Adrenal gland (tissue), 12 donors: ENCODE data around the gene IGFL4. TPM values are rescaled to one million over a fixed set of nuclear protein-coding genes. Genes with fewer than 3 reads are reported as not detected.

Source experiments
- DNase-seq, 7 donors: peaks; one replicate each; pipeline ENCODE4 v3.0.0-alpha.2; 2019 to 2020
- H3K27ac ChIP-seq, 5 donors: fragments of 200-600 bp; sonication (generic) in 4 of 5; 1 replicate in 3 of 5; 2 replicates in 2 of 5; pipeline versions ENCODE4 v1.5.1 to v1.8.0; 2016 to 2020; ENCODE audit warnings: mild to moderate bottlenecking in 1 of 5
- H3K27me3 ChIP-seq: fragments of 200-600 bp; 2 replicates; pipeline ENCODE4 v1.8.0; 2021
- H3K36me3 ChIP-seq, 2 donors: fragments of 200-600 bp; replicated peaks in 1 of 2; 1 replicate in 1 of 2; 2 replicates in 1 of 2; pipeline versions ENCODE4 v1.5.1 to v1.8.0; 2018 to 2022
- H3K4me1 ChIP-seq, 2 donors: fragments of 200-600 bp; replicated peaks in 1 of 2; 1 replicate in 1 of 2; 2 replicates in 1 of 2; pipeline versions ENCODE4 v1.5.1 to v1.8.0; 2018 to 2021
- H3K4me3 ChIP-seq, 4 donors: fragments of 200-600 bp; sonication (generic) in 3 of 4; one replicate each; pipeline ENCODE4 v1.5.1; 2016 to 2018
- H3K9me3 ChIP-seq, 3 donors: fragments of 200-600 bp; sonication (generic) in 1 of 3; replicated peaks in 1 of 3; 1 replicate in 2 of 3; 2 replicates in 1 of 3; pipeline versions ENCODE4 v1.5.1 to v1.8.0; 2016 to 2021
- POLR2A ChIP-seq, 2 donors: fragments of 450-650 bp; IDR thresholded peaks; one replicate each; pipeline ENCODE4 v1.6.1; 2017; ENCODE audit warnings: antibody characterized with exemption in 2 of 2, mild to moderate bottlenecking in 2 of 2, moderate library complexity in 1 of 2
- WGBS, 4 donors: extraction: QIAGEN DNeasy Blood & Tissue Kit in 2 of 4; methylation state at CpG; one replicate each; pipeline versions ENCODE4 v1.1.5 to v1.1.7; 2013 to 2017; 5-methylcytosine and 5-hydroxymethylcytosine counted together
- intact Hi-C, 2 donors: fragments of 100-400 bp; cut with DNase I; formaldehyde crosslinking; loops; one replicate each; pipeline versions ENCODE4 v1.14.1 to v1.15.0; 2022 to 2023
- polyA plus RNA-seq, 3 donors: library from polyadenylated mRNA; stranded (reverse); fragments of 200-250 nt in 2 of 3; fragments of 350-450 nt in 1 of 3; fragmentation: Illumina TruSeq in 1 of 3; extraction: RNeasy Lipid Tissue Mini Kit (QIAGEN cat#74804) in 1 of 3; gene quantifications; one replicate each; pipeline ENCODE4 v1.2.3, GENCODE V29; 2013 to 2014
- total RNA-seq, 9 donors: library from RNA; depleted of rRNA in 4 of 9; stranded (reverse); fragments of >200 nt in 4 of 9; fragments of 120-200 nt in 1 of 9; fragmentation: NEBNext Ultra II Directional in 1 of 9; extraction: Animal tissue kit (Norgen Biotek cat#: 25700) in 1 of 9; gene quantifications; one replicate each; pipeline versions ENCODE4 v1.1.0 to v1.2.4, GENCODE V29; 2013 to 2023
- TF ChIP-seq, protein P1 (sequence below), 6 experiments: fragments of 450-650 bp in 4 of 6; fragments of 200-600 bp in 2 of 6; sonication (generic) in 1 of 6; IDR thresholded peaks; 1 replicate in 5 of 6; 2 replicates in 1 of 6; pipeline versions ENCODE4 v1.5.1 to v1.8.0; 2016 to 2021; ENCODE audit warnings: antibody characterized with exemption in 6 of 6, mild to moderate bottlenecking in 2 of 6, moderate library complexity in 1 of 6
- donor health status: healthy with polysubstance abuse.
- donor health status: Bipolar disorder and iron deficiency.
- donor health status: DM: yes; HTN: yes; CAD: no.
- donor health status: DM: no; HTN: no; CAD: no.
- donor health status: DM: no; HTN: no; CAD: no.
- donor health status: DM: yes; HTN: yes; CAD: no.

Gene IGFL4
- total and polyA plus RNA-seq, 12 donors = 0.11 to 1.7 (median 0.29) TPM; not detected in 6

DNA sequence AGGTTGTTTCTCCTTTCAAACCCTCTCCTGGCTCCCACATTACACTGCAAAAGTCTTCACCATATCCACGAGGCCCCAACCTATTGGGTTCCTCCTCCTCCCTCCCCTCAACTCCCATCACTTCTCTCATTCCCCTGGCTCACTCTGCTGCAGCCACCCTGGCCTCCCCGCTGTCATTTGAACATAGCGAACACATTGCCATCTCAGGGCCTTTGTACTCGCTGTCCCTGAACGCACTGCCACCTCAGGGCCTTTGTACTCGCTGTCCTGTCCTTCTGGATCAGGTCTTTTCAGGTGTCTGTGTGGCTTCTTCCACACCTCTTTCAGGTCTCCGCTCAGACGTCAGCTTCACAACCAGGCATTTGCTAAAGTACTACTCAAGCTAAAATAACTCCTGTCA, 43.9 kb downstream of the IGFL4 start:
- WGBS, 4 donors = 82 to 96% (median 89%) methylated on average over 8 of the region's 8 CpGs
- Histone ChIP-seq H3K9me3 (no peaks in the 10 kb centered on the region), H3K4me1 (peaks cover 3 to 14% of the 10 kb centered on the region in 2 donors), H3K4me3 (no peak overlapping the region), H3K27me3 (no peaks in the 10 kb centered on the region), H3K36me3 (no peaks in the 10 kb centered on the region), H3K27ac (no peak overlapping the region)
- TF ChIP-seq POLR2A (IDR thresholded peaks at IDR 0.05) = no peak
- TF ChIP-seq, protein P1, sequence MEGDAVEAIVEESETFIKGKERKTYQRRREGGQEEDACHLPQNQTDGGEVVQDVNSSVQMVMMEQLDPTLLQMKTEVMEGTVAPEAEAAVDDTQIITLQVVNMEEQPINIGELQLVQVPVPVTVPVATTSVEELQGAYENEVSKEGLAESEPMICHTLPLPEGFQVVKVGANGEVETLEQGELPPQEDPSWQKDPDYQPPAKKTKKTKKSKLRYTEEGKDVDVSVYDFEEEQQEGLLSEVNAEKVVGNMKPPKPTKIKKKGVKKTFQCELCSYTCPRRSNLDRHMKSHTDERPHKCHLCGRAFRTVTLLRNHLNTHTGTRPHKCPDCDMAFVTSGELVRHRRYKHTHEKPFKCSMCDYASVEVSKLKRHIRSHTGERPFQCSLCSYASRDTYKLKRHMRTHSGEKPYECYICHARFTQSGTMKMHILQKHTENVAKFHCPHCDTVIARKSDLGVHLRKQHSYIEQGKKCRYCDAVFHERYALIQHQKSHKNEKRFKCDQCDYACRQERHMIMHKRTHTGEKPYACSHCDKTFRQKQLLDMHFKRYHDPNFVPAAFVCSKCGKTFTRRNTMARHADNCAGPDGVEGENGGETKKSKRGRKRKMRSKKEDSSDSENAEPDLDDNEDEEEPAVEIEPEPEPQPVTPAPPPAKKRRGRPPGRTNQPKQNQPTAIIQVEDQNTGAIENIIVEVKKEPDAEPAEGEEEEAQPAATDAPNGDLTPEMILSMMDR (IDR thresholded peaks at IDR 0.05) = no peak
- intact Hi-C loops = no loop called here
- no peak for DNase-seq

DNA sequence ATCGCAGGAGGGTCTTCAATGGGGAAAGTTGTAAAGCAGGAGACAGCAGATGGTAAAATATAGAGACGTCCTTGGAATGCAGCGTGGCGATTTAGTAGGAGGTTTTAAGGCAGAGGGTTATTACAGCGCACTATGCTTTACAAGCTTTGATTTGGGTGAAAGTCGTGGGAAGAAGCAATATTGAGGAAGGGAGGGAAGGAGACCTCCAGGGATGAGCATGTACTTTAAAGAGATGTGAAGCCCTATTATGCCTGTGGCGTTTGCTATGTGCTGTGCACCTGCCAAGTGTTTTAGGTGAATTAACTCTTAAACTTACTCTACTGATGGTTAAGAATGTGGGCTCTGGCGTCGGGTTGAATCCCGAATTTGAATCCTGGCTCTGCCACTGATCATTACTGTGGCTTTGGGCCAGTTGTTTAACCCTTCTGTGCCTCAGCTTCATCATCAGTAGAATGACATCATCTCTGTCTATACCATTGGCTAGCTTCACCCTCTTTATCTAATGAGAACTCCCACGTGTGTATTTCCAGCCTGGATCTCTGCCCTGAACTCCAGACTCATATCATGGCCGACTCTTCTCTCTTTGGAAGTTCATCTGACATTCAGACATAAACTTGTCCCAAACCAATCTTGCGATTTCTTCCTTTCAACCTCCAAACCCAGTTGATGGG, 45.0 kb downstream of the IGFL4 start:
- Histone ChIP-seq H3K4me1 (peaks cover 3 to 14% of the 10 kb centered on the region in 2 donors), H3K27ac (peak overlapping the region in 4 of 5 donors; percentile 4 to 85 (median 76)), H3K9me3 (no peaks in the 10 kb centered on the region), H3K27me3 (no peaks in the 10 kb centered on the region), H3K36me3 (no peaks in the 10 kb centered on the region), H3K4me3 (peak overlapping the region in 3 of 4 donors; percentile 73 to 88 (median 86))
- TF ChIP-seq, protein P1 (IDR thresholded peaks at IDR 0.05) = no peak
- no peak for TF ChIP-seq POLR2A (IDR thresholded peaks at IDR 0.05)
- no peak for DNase-seq
- intact Hi-C loops = no loop called here
- WGBS, 4 donors = 11 to 15% (median 12%) methylated on average over 13 of the region's 13 CpGs

DNA sequence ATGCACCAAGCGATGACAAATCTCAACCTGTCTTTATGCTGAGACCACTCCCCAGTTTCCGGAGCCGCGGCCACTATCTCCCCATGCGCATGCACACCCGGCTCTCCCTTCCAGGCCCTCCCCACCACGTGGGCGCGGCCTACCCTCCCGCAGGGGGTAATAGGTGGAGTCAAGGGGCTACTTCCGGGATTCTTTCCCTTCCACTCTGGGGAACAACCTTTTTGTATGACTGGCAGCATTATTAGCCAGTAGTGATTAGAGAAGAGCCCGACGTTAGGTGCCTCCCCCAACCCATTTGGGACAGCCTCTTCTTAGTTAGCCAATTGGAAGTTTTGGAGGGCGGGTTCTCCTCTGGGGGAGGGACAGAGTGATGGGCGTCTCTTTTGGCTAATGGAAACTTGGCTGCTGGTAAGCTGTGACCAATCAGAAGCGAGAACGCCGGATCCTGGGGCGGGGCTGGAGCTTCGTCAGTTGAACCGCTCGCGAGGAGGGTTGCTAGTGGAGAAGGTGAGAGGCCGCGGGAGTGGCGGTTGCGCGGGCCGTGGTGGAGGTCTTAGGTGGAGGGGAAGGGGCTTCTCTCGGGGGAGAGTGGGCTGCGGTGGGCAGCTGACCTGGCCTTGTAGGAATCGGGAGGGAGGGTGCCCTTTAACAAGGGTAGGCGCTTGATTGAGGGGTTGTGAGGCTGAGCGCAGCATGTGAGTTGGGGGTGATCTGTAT, 45.6 kb downstream of the IGFL4 start, which contains the start of gene CCDC61:
Gene CCDC61 (plus strand): TSS at position 470 of the 717 bp plus-strand sequence. CDS start 7,552 bp downstream, outside the sequence.
- TF ChIP-seq, protein P1 (IDR thresholded peaks at IDR 0.05) = no peak
- TF ChIP-seq POLR2A (IDR thresholded peaks at IDR 0.05) = peak; percentile 56 to 83
- Histone ChIP-seq H3K4me3 (peak within 1 kb of the TSS in 3 of 4 donors; percentile 73 to 88 (median 86)), H3K27ac (peak within 1 kb of the TSS in 4 of 5 donors; percentile 4 to 85 (median 76)), H3K27me3 (no peaks in the 10 kb centered on the region), H3K4me1 (peaks cover 3 to 14% of the 10 kb centered on the region in 2 donors), H3K9me3 (no peaks in the 10 kb centered on the region), H3K36me3 (no peaks in the 10 kb centered on the region)
- DNase-seq = peak; percentile 95 to 99 (median 98)
- 0 to 2% (median 0%) methylated on average over 28 to 34 of the region's 34 CpGs for WGBS, 4 donors
- intact Hi-C loops = no loop called here

DNA sequence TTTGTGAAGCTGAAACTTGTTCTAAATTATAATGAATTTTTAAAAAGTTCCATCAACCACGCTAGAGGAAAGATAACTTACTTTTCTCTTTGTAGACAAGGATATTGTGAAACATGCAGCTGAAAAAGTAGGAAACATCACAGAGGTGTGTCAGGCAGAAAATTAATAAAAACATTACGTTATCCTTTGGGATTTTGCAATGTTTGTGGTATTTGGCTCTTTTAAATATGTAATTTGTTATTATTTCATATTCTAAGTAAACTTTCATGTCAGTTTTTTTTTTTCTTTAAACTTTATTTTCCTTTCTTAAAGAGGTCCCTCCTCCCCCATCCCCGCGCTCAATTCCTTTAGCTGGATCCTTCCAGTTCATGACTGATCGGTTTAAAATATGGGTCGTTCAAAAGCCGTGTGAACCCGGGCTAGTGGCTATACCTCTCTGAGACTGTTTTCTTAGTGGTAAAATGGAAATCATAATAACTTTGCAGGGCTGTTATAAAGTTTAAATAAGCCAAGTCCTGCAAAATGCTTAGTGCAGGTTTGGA, 46.3 kb downstream of the IGFL4 start:
- Histone ChIP-seq H3K4me3 (peak overlapping the region in 1 of 4 donors; percentile 61), H3K9me3 (no peaks in the 10 kb centered on the region), H3K36me3 (no peaks in the 10 kb centered on the region), H3K27me3 (no peaks in the 10 kb centered on the region), H3K27ac (no peak overlapping the region), H3K4me1 (peaks cover 3 to 14% of the 10 kb centered on the region in 2 donors)
- TF ChIP-seq POLR2A (IDR thresholded peaks at IDR 0.05) = no peak
- TF ChIP-seq, protein P1 (IDR thresholded peaks at IDR 0.05) = no peak
- intact Hi-C loops = no loop called here
- DNase-seq = no peak
- 3 to 7% (median 5%) methylated on average over 8 of the region's 8 CpGs for WGBS, 4 donors
